C4-2B (cell line): Measurements from ENCODE around the gene ZNF419.
A peak's percentile ranks its signal among the peaks of the same experiment; 100 is the strongest.

Experiments used
- H3K27ac ChIP-seq: fragments of 450-650 bp; 2 replicates; pipeline ENCODE4 v1.5.1; 2017
- ZFX ChIP-seq: fragments of 450-650 bp; IDR thresholded peaks from 2 replicates; pipeline ENCODE4 v1.6.1; 2017
- TF ChIP-seq, protein P1 (sequence below): fragments of 450-650 bp; conservative IDR thresholded peaks from 2 replicates; pipeline ENCODE4 v1.5.1; 2017; ENCODE audit warnings: mild to moderate bottlenecking

ZNF419 gene

DNA sequence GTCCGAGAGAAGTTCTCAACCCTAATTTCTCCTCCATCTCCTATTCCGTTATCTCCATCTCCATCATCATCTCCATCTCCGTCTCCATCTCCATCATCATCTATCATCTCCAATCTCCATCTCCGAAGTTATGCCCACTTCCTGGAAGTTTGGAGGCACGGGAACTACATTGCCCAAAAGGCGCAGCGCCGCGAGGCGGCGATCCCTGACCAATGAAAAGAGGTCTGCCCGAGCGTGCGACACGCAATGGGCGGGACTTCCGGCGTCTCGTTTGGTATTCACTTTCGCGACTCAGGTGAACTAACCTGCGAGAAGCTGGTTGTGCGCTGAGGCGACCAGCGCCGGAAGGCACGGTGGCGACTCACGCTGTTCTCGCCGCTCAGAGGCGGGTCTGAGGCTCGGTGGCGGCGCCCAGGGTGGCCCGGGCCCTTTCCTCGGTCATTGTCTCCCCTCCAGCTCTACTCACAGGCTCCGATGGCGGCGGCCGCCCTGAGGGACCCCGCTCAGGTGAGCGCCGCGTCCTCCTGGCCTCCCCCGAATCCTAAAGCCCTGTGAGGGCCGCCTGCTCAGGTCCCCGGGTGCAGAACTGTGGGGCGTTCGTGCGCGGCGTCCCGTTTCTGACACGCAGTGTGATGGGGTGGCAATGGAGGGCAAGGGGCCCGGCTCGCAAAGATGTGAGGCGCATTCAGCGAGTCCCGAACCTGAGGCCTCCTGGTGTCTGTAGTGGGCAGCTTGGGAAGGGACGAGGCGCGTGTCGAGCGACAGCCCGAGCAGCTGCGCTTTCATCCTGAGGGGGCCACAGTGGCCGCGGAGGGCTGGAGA, at the start of gene ZNF419:
ZNF419 (plus strand) TSS at position 274 of the 822 bp plus-strand sequence; CDS start at position 475, 201 bp downstream.
- peak within 1 kb of the TSS; percentile 76 for H3K27ac ChIP-seq
- TF ChIP-seq ZFX = peak; percentile 18; the same call in 1 of the 2 replicates

DNA sequence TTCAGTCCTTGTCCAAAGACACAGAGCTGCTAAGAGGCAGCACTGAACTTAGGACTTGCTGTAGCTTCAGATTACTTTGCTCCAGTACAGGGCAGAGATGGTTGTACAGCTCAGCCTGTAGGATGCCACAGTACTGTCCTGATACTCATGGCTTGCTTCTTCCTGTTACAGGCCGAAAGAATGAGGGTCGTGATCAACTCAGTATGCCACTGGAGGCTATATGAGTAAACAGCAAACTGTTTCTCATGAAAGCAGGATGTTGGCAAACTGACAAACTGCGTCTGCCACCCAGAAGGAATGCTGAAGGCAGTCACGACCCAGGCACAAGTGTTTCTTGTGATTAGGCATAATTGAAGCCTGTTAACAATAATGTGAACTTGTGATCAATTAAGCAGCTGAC, 49.6 kb upstream of the ZNF419 start:
- TF ChIP-seq ZFX = no peak
- TF ChIP-seq, protein P1, sequence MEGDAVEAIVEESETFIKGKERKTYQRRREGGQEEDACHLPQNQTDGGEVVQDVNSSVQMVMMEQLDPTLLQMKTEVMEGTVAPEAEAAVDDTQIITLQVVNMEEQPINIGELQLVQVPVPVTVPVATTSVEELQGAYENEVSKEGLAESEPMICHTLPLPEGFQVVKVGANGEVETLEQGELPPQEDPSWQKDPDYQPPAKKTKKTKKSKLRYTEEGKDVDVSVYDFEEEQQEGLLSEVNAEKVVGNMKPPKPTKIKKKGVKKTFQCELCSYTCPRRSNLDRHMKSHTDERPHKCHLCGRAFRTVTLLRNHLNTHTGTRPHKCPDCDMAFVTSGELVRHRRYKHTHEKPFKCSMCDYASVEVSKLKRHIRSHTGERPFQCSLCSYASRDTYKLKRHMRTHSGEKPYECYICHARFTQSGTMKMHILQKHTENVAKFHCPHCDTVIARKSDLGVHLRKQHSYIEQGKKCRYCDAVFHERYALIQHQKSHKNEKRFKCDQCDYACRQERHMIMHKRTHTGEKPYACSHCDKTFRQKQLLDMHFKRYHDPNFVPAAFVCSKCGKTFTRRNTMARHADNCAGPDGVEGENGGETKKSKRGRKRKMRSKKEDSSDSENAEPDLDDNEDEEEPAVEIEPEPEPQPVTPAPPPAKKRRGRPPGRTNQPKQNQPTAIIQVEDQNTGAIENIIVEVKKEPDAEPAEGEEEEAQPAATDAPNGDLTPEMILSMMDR = no peak
- H3K27ac ChIP-seq = no peak overlapping the region

DNA sequence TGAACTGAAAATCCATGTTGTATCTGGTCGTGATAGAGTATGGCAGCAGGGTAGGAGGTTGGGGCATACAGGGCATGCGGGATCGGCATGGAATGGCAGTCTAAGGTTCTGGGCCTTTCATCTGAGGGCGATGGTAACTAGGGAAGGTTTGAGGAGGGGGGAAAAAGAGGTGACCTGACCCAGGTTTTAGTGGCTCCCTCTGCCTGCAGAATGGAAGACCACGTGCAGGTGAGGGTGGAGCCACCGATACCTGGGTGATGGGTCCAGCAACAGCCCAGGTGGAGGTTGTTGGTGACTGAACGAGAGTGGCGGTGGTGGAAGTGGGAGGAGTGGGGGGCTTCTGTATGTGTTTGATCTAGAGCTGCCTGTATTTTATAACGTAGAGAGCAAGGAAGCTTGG, 48.6 kb upstream of the ZNF419 start:
- no peak overlapping the region for H3K27ac ChIP-seq
- TF ChIP-seq ZFX = no peak
- TF ChIP-seq, protein P1 = no peak

DNA sequence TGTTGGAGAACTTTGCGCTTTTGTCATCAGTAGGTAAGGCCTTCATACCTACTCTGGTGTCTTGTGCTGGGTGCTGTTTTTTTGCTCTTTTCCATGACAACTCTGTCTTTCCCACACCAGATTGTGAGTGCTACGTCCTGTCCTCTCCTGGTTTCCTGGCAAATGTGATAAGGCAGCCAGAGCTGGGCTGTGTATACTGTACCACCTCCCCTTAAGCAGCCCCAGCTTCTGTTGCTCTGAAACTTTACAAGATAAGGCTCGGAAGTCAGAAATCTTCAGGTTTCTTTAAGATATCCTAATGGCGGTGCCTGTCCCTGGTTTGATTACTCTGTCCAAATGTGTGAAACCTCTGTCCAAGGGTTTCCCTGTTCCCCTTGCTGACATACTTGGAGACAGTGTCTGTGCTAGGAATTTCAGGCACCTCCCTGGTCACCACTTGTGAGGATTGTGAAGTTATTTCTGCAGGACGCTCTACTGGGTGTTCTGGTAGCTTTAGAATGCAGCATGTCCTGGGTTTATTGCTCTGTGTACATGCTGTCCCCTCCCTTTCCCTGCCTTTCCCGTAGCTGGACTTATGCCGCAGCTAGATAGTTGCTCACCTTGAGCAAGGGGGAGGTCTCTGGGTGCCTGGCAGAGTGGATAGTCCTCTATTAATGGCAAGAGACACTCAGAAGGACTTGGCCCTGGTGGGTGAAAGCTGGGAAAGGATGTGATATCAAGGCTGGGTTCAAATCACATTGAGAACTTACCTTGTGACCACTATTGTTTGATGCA, 45.4 kb upstream of the ZNF419 start:
- no peak overlapping the region for H3K27ac ChIP-seq
- TF ChIP-seq ZFX = no peak
- TF ChIP-seq, protein P1 = no peak

DNA sequence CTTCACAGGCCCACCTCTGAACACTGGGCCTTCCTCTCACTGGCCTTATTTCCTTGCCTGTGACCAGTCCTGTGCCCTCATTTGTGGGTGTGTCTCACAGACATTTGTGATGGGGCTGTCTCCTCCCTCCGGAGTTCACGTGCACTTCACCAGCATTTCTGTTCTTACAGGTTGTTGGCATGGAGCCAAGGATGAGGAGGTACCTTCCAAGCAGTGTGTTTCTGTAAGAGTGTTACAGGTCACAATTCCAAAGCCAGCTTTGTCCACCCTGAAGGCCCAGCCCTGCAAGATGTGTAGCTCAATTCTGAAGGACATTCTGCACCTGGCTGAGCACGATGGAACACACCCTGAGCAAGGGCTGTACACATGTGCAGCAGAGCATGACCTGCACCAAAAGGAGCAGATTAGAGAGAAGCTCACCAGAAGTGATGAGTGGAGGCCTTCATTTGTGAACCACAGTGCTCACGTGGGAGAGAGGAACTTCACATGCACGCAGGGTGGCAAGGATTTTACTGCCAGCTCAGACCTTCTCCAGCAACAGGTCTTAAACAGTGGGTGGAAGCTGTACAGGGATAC, 44.3 kb upstream of the ZNF419 start:
- no peak for TF ChIP-seq ZFX
- TF ChIP-seq, protein P1 = no peak
- no peak overlapping the region for H3K27ac ChIP-seq

DNA sequence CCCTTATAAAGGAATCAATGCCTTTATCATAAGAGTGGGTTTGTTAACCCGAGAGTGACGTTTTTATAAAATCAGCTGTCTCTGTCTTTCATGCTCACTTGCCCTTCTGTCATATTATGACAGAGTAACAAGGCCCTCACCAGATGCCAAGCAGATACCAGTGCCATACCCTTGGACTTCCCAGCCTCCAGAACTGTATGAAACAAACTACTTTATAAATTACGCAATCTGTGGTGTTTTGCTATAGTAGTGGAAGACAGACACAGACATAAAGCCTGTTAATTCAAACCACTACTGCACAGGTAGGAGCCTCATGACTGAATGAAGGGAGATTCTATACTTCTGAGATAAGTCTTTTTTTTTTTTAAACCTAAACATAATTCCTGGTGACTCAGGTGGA, 35.2 kb upstream of the ZNF419 start:
- H3K27ac ChIP-seq = no peak overlapping the region
- no peak for TF ChIP-seq ZFX
- TF ChIP-seq, protein P1 = no peak

DNA sequence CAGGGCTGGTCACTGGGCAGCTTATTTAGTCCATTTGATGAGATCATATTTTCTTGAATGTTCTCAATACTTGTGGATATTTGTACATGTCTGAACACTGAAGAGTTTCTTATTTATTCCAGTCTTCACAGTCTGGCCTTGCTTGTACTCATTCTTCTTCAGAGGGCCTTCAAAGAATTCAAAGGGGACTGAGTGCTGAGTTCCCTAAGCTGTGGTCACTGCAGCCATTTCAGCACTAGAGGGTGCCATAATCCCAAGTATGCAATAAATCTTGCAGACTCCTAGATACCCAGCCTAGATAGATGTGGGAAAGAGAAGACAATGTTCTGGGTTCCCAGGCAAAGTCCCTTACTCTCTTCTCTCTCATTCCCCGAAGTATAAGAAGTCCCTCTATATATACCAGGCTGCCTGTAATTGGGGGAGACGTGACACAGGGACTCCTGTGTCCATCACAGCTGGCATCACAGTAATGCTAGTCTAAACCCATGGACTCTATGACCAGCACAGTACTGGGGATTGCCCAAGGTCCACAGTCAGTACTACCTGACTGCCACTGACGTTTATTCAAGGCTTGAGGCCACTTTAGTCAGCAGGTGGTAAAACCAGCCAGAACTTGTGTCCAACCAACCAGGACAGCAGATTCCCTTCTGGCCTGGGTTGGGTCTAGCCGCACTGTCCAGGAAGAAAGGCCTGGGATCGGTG, 21.7 kb upstream of the ZNF419 start:
- no peak overlapping the region for H3K27ac ChIP-seq
- TF ChIP-seq ZFX = no peak
- TF ChIP-seq, protein P1 = peak; percentile 77
